Natural killer cell treated with Interleukin-12 subunit alpha and Interleukin-12 subunit beta and Interleukin-15 and Interleukin-18, amount 100 ng/mL, for 72 hours (primary cell): ENCODE results near the gene LRRC72. TPM values are rescaled to one million over a fixed set of nuclear protein-coding genes. Genes with fewer than 3 reads are reported as not detected.

ENCODE experiments used
- ATAC-seq, 2 donors: fragments of 150-1000 bp; cut with Tn5 transposase in 1 of 2; sonication (Bioruptor Pico), chemical (Tn5 transposase) in 1 of 2; 2 replicates each; pipeline ENCODE4 v1.10.0; 2021
- DNase-seq: peaks from one replicate; pipeline ENCODE4 v3.0.0; 2022; ENCODE audit warnings: low spot score
- H3K27ac Mint-ChIP-seq, 2 donors: 1 replicate in 1 of 2; 2 replicates in 1 of 2; pipeline ENCODE4 v1.8.0; 2022; ENCODE audit warnings: mixed read lengths in 2 of 2, mild to moderate bottlenecking in 1 of 2, moderate library complexity in 1 of 2
- H3K27me3 Mint-ChIP-seq, 2 donors: 1 replicate in 1 of 2; 2 replicates in 1 of 2; pipeline ENCODE4 v1.8.0; 2022; ENCODE audit warnings: mixed read lengths in 2 of 2
- H3K36me3 Mint-ChIP-seq: one replicate; pipeline ENCODE4 v1.8.0; 2022; ENCODE audit warnings: mixed read lengths
- H3K4me1 Mint-ChIP-seq, 2 donors: 1 replicate in 1 of 2; 2 replicates in 1 of 2; pipeline ENCODE4 v1.8.0; 2022; ENCODE audit warnings: low read depth in 2 of 2, mixed read lengths in 2 of 2, mild to moderate bottlenecking in 1 of 2
- H3K4me3 Mint-ChIP-seq: one replicate; pipeline ENCODE4 v1.8.0; 2022; ENCODE audit warnings: mixed read lengths
- H3K9me3 Mint-ChIP-seq: 2 replicates; pipeline ENCODE4 v1.8.0; 2022; ENCODE audit warnings: mixed read lengths
- total RNA-seq, 2 donors: library from RNA; stranded (reverse); gene quantifications; one replicate each; pipeline ENCODE4 v1.2.3, GENCODE V29; 2022

Gene LRRC72
- total RNA-seq, 2 donors from 2014 or later = not detected

- no peak for ATAC-seq
- H3K27me3 Mint-ChIP-seq = peaks cover 0 to 4% of the 10 kb centered on the region in 2 donors
- no peaks in the 10 kb centered on the region for H3K4me1 Mint-ChIP-seq
- H3K27ac Mint-ChIP-seq = no peak overlapping the region
- no peaks in the 10 kb centered on the region for H3K9me3 Mint-ChIP-seq
- H3K4me3 Mint-ChIP-seq = no peak overlapping the region
- no peak for DNase-seq
- no peaks in the 10 kb centered on the region for H3K36me3 Mint-ChIP-seq
These were observed 15.8 kb downstream of the LRRC72 start for GRCh38 chr7:16542401-16542800.

DNA sequence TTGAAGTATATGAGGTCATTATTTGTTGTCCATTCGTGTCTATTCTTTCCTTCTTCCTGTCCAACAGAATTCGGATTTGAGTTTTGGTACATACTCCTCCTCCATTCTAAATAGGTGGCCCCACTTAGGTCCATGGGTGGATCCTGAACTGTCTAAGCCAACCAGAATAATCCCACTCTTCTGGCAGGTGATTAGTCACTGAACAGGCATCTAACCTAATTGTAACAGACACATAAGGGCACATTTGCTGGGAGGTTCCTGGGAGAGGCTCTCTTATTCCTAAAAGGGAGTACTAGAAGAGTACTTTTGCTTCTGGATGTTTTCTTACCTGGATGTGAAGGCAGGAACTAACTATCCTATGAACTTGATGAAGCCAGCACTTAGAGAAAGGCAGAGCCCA is 16.8 kb downstream of the LRRC72 start:
- Mint-ChIP-seq H3K36me3 (no peaks in the 10 kb centered on the region), H3K9me3 (no peaks in the 10 kb centered on the region), H3K4me1 (no peaks in the 10 kb centered on the region), H3K4me3 (no peak overlapping the region), H3K27me3 (peaks cover 0 to 4% of the 10 kb centered on the region in 2 donors), H3K27ac (no peak overlapping the region)
- no peak for DNase-seq
- no peak for ATAC-seq

GRCh38 chr7:16546921-16547505 is 20.4 kb downstream of the LRRC72 start:
- Mint-ChIP-seq H3K36me3 (no peaks in the 10 kb centered on the region), H3K27me3 (peaks cover 2 to 11% of the 10 kb centered on the region in 2 donors), H3K9me3 (no peaks in the 10 kb centered on the region), H3K4me1 (no peaks in the 10 kb centered on the region), H3K27ac (no peak overlapping the region), H3K4me3 (no peak overlapping the region)
- DNase-seq = no peak
- peak; percentile 47 to 52 for ATAC-seq

GRCh38 chr7:16548428-16548827 is 21.8 kb downstream of the LRRC72 start:
- no peaks in the 10 kb centered on the region for H3K9me3 Mint-ChIP-seq
- H3K36me3 Mint-ChIP-seq = no peaks in the 10 kb centered on the region
- peaks cover 4 to 14% of the 10 kb centered on the region in 2 donors for H3K27me3 Mint-ChIP-seq
- no peak for DNase-seq
- H3K4me3 Mint-ChIP-seq = no peak overlapping the region
- ATAC-seq = peak; percentile 28 to 54
- no peaks in the 10 kb centered on the region for H3K4me1 Mint-ChIP-seq
- no peak overlapping the region for H3K27ac Mint-ChIP-seq

GRCh38 chr7:16550671-16551070 is 24.0 kb downstream of the LRRC72 start:
- H3K4me3 Mint-ChIP-seq = no peak overlapping the region
- H3K27ac Mint-ChIP-seq = no peak overlapping the region
- no peaks in the 10 kb centered on the region for H3K36me3 Mint-ChIP-seq
- DNase-seq = no peak
- no peaks in the 10 kb centered on the region for H3K9me3 Mint-ChIP-seq
- no peak for ATAC-seq
- no peaks in the 10 kb centered on the region for H3K4me1 Mint-ChIP-seq
- H3K27me3 Mint-ChIP-seq = peaks cover 13 to 14% of the 10 kb centered on the region in 2 donors

DNA sequence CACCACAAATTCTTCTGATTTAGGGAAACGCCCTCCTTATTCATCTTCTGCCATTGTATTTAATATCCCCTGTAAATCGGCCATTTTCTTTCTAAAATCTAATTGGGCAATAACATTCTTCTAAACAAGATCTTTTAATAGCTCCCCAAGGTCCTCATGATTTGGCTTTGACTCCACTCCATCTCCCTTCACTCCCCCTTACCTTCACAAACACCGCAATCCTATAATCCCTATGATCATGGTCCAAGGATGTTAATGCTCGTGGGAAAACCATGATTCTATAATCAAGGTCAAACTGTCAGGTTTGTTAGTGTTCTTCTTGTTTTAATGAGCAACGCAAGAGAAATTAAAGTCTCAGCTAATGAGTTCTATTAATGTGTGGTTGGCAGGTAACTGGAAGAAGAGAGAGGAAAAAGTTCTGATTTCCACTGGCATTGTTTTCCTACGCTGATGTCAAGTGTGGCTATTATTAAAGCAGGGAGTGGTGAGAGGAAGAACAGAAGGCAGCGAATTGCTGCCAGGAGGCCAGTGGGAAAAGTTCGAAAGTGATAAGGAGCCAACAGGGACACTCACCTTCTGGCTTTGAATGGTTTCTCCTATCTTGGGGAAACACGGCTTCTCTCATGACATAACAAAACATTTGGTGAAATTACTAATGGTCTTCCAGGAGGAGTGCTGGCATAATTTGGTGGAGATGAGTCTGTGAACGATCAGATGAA is 28.1 kb downstream of the LRRC72 start:
- Mint-ChIP-seq H3K27ac (no peak overlapping the region), H3K36me3 (no peaks in the 10 kb centered on the region), H3K4me3 (no peak overlapping the region), H3K9me3 (no peaks in the 10 kb centered on the region), H3K4me1 (peaks cover 0 to 2% of the 10 kb centered on the region in 2 donors), H3K27me3 (peaks cover 12 to 13% of the 10 kb centered on the region in 2 donors)
- DNase-seq = no peak
- ATAC-seq = no peak

- peaks cover 0 to 2% of the 10 kb centered on the region in 2 donors for H3K4me1 Mint-ChIP-seq
- no peaks in the 10 kb centered on the region for H3K36me3 Mint-ChIP-seq
- H3K4me3 Mint-ChIP-seq = no peak overlapping the region
- DNase-seq (no peak), ATAC-seq (no peak)
- no peak overlapping the region for H3K27ac Mint-ChIP-seq
- H3K9me3 Mint-ChIP-seq = no peaks in the 10 kb centered on the region
- H3K27me3 Mint-ChIP-seq = peaks cover 7 to 13% of the 10 kb centered on the region in 2 donors
These were observed 29.7 kb downstream of the LRRC72 start for GRCh38 chr7:16556359-16556758.

- H3K9me3 Mint-ChIP-seq = no peaks in the 10 kb centered on the region
These were observed 32.2 kb downstream of the LRRC72 start for GRCh38 chr7:16558761-16559302.

DNA sequence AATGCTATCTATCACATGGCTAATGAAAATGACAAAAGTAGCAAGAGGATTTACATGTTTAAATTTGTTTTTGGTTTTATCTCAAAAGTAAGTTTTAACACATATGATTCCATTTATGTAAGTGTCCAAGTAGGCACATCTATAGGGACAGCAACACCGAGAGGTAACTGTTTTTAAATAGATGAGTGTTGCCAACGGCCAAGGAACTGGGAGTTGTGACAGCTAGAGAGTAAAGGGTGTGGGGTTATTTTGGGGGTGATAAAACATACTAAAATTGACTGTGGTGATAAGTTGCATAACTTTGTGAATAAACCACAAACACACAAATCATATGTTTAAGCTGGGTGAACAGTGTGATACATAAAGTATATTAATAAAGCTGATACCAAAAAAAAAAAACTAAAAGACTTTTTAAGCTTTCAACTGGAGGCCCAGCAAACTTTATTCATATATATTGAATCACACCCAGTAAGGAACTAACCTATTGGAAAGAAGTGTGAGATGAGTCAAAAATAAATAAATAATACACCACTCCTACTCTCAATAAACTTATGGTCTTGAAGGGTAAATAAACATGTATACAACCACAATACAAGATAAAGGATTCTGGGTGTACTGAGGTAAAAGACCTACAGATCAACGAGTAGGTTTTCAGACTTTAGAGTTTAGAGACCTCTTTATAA is 33.0 kb downstream of the LRRC72 start:
- peaks cover 14 to 15% of the 10 kb centered on the region in 2 donors for H3K4me1 Mint-ChIP-seq
- H3K27me3 Mint-ChIP-seq = peaks cover 2 to 4% of the 10 kb centered on the region in 2 donors
- H3K9me3 Mint-ChIP-seq = no peaks in the 10 kb centered on the region
- DNase-seq = no peak
- no peak overlapping the region for H3K27ac Mint-ChIP-seq
- no peaks in the 10 kb centered on the region for H3K36me3 Mint-ChIP-seq
- H3K4me3 Mint-ChIP-seq = no peak overlapping the region
- ATAC-seq = no peak

More at GRCh38 chr7:16558761-16559302, 32.2 kb downstream of the LRRC72 start:
- DNase-seq = no peak
- Mint-ChIP-seq H3K27ac (no peak overlapping the region), H3K4me1 (peaks cover 7 to 8% of the 10 kb centered on the region in 2 donors), H3K36me3 (no peaks in the 10 kb centered on the region), H3K27me3 (peaks cover 4 to 8% of the 10 kb centered on the region in 2 donors), H3K4me3 (no peak overlapping the region)
- ATAC-seq = no peak

- Mint-ChIP-seq H3K27me3 (no peaks in the 10 kb centered on the region), H3K9me3 (no peaks in the 10 kb centered on the region), H3K4me1 (peaks cover 17 to 19% of the 10 kb centered on the region in 2 donors), H3K36me3 (no peaks in the 10 kb centered on the region), H3K4me3 (no peak overlapping the region), H3K27ac (peak overlapping the region in 1 of 2 donors; percentile 66)
- ATAC-seq (no peak), DNase-seq (no peak)
These were observed 35.3 kb downstream of the LRRC72 start for GRCh38 chr7:16561943-16562342.

DNA sequence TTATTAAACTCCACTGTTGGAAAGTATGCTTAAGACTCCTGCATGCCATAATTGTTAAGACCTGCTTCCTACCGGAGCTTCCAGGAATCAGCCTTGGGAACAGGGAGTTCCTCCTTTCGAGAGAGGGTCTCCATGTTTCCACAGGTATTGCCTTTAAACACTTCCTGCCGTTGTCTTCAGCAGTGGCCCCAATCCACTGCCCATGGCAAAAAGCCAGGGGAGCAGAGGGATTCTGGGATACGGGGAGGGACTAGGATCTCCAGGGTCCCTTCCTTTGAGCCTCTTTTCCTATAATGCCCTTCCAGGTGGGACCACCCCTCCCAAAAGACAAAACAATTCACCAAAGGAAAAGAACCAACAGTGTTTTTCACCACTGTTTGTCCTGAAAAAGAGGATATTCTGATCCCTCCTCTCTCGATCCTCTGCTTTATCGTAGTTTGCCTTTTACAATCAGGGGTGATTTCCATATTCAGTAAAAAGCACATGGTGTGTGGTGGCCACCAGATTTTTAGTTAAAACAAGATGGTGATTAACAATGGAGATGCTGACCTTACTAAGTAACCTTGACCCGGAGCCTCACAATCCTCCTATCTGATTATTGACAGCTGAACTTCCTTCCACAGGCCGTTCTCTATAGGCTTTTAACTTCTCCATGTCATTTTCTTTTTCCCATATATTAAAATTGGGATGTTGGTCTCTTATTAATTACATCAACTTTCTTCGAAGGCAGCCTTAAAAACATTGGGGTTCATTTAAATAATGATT is 36.0 kb downstream of the LRRC72 start:
- Mint-ChIP-seq H3K27ac (peak overlapping the region; percentile 63 to 66), H3K27me3 (no peaks in the 10 kb centered on the region), H3K36me3 (no peaks in the 10 kb centered on the region), H3K4me1 (peaks cover 17 to 19% of the 10 kb centered on the region in 2 donors), H3K9me3 (no peaks in the 10 kb centered on the region), H3K4me3 (peak overlapping the region; percentile 61)
- ATAC-seq (no peak), DNase-seq (no peak)

- ATAC-seq (peak; percentile 65 to 79), DNase-seq (no peak)
- peak overlapping the region; percentile 63 to 66 for H3K27ac Mint-ChIP-seq
- no peaks in the 10 kb centered on the region for H3K9me3 Mint-ChIP-seq
- peaks cover 1 to 5% of the 10 kb centered on the region in 2 donors for H3K27me3 Mint-ChIP-seq
- H3K4me3 Mint-ChIP-seq = peak overlapping the region; percentile 61
- H3K36me3 Mint-ChIP-seq = no peaks in the 10 kb centered on the region
- H3K4me1 Mint-ChIP-seq = peaks cover 17 to 19% of the 10 kb centered on the region in 2 donors
These were observed 36.8 kb downstream of the LRRC72 start for GRCh38 chr7:16563281-16564022.

DNA sequence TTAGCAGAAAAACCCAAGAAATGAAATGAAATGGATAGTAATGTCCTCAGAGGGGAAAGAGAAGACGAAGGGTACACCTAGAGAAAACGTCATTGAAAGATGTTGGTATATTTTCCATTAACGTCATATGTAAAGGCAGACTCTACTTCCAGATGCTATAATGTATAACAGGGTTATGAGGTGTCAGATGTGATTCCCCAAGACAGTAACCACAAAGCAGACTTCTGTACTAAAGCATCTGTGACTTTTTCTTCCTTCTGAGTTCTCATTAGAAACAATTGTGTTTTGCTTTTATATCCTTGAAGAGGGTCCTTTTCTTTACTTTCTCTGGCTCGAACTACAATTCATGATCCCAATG is 37.4 kb downstream of the LRRC72 start:
- no peak for DNase-seq
- peak overlapping the region; percentile 15 for H3K4me3 Mint-ChIP-seq
- peak overlapping the region; percentile 3 to 66 for H3K27ac Mint-ChIP-seq
- H3K36me3 Mint-ChIP-seq = no peaks in the 10 kb centered on the region
- ATAC-seq = no peak
- H3K9me3 Mint-ChIP-seq = no peaks in the 10 kb centered on the region
- peaks cover 4 to 9% of the 10 kb centered on the region in 2 donors for H3K27me3 Mint-ChIP-seq
- H3K4me1 Mint-ChIP-seq = peaks cover 17 to 19% of the 10 kb centered on the region in 2 donors
